Neural cell (in vitro differentiated cells): ENCODE measurements around the gene LYPD6B.

Source experiments
- CTCF ChIP-seq: fragments of 450-650 bp; IDR thresholded peaks from 2 replicates; pipeline ENCODE4 v1.5.1; 2014; ENCODE audit warnings: antibody characterized with exemption, mild to moderate bottlenecking, moderate library complexity; ENCODE audit not compliant: poor library complexity, severe bottlenecking
- EP300 ChIP-seq: fragments of 450-650 bp; conservative IDR thresholded peaks from 2 replicates; pipeline ENCODE4 v1.6.1; 2014; ENCODE audit warnings: antibody characterized with exemption, mild to moderate bottlenecking, moderate library complexity; ENCODE audit not compliant: poor library complexity, severe bottlenecking
- EZH2 ChIP-seq: fragments of 200-600, 300-800 bp; shearing (Covaris generic), sonication (generic); IDR thresholded peaks from 2 replicates; pipeline ENCODE4 v1.6.1; 2014; ENCODE audit warnings: antibody characterized with exemption, low read length, borderline replicate concordance, mild to moderate bottlenecking; ENCODE audit not compliant: insufficient read depth, poor library complexity, severe bottlenecking
- POLR2AphosphoS5 ChIP-seq: IDR thresholded peaks from 2 replicates; pipeline ENCODE4 v1.6.1; 2012
- REST ChIP-seq: IDR thresholded peaks from 2 replicates; pipeline ENCODE4 v1.6.1; 2012; ENCODE audit warnings: borderline replicate concordance

- TF ChIP-seq CTCF (no peak), EP300 (no peak), REST (no peak), EZH2 (no peak), POLR2AphosphoS5 (no peak)
Measured at GRCh38 chr2:149090706-149091105, 52.2 kb downstream of the LYPD6B start.
